GM12891 (cell line): Measurements from ENCODE around the gene PEMT.

ENCODE experiments used
- PAX5 ChIP-seq: IDR thresholded peaks from 2 replicates; pipeline ENCODE4 v1.6.1; 2011; ENCODE audit warnings: low read length, moderate library complexity, mild to moderate bottlenecking; ENCODE audit not compliant: insufficient read depth, severe bottlenecking
- POLR2A ChIP-seq: IDR thresholded peaks from 2 replicates; pipeline ENCODE4 v1.6.1; 2011; ENCODE audit warnings: low read depth, low read length, control low read depth
- POLR2AphosphoS5 ChIP-seq: IDR thresholded peaks from 2 replicates; pipeline ENCODE4 v1.6.1; 2011; ENCODE audit warnings: low read depth, low read length, control low read depth
- POU2F2 ChIP-seq: IDR thresholded peaks from 2 replicates; pipeline ENCODE4 v1.6.1; 2011; ENCODE audit warnings: low read depth, mild to moderate bottlenecking, control low read depth, low read length, moderate library complexity
- SPI1 ChIP-seq: IDR thresholded peaks from 2 replicates; pipeline ENCODE4 v1.6.1; 2011; ENCODE audit warnings: low read depth, low read length, control low read depth
- TAF1 ChIP-seq: IDR thresholded peaks from 2 replicates; pipeline ENCODE4 v1.6.1; 2011; ENCODE audit warnings: low read depth, low read length, control low read depth

- no peak for TF ChIP-seq POLR2A
- TF ChIP-seq POLR2AphosphoS5: no peak
- no peak for TF ChIP-seq SPI1
- no peak for TF ChIP-seq TAF1
- TF ChIP-seq POU2F2: no peak
- no peak for TF ChIP-seq PAX5
These were observed 51.1 kb downstream of the PEMT start for GRCh38 chr17:17540278-17540906.
